Testis (tissue), 3 donors: ENCODE results near the gene KCNQ1OT1. TPM values are rescaled to one million over a fixed set of nuclear protein-coding genes. Genes with fewer than 3 reads are reported as not detected.

Experiments used
- DNase-seq: peaks from one replicate; pipeline ENCODE4 v3.0.0-alpha.2; 2019
- H3K27ac ChIP-seq, 2 donors: fragments of 200-600 bp; sonication (generic); one replicate each; pipeline ENCODE4 v1.5.1; 2019
- H3K27me3 ChIP-seq: fragments of 200-600 bp; sonication (generic); one replicate; pipeline ENCODE4 v1.5.1; 2019
- H3K36me3 ChIP-seq: fragments of 200-600 bp; sonication (generic); one replicate; pipeline ENCODE4 v1.5.1; 2017; ENCODE audit warnings: low read depth; ENCODE audit errors: missing control alignments
- H3K4me1 ChIP-seq: fragments of 200-600 bp; sonication (generic); one replicate; pipeline ENCODE4 v1.5.1; 2019
- H3K4me3 ChIP-seq, 2 donors: fragments of 200-600 bp; sonication (generic); one replicate each; pipeline ENCODE4 v1.5.1; 2017 to 2019
- H3K9me3 ChIP-seq: fragments of 200-600 bp; sonication (generic); one replicate; pipeline ENCODE4 v1.5.1; 2017
- POLR2A ChIP-seq: fragments of 450-650 bp; IDR thresholded peaks from one replicate; pipeline ENCODE4 v1.6.1; 2017; ENCODE audit warnings: antibody characterized with exemption, mild to moderate bottlenecking, moderate library complexity
- WGBS, 2 donors: methylation state at CpG; one replicate each; pipeline ENCODE4 v1.1.5; 2018; 5-methylcytosine and 5-hydroxymethylcytosine counted together
- intact Hi-C: fragments of 100-400 bp; cut with DNase I; formaldehyde crosslinking; loops from one replicate; pipeline ENCODE4 v1.15.1; 2023; ENCODE audit warnings: low total_unique reads
- polyA plus RNA-seq: library from polyadenylated mRNA; stranded (reverse); fragments of 350-450 nt; fragmentation: Illumina TruSeq; extraction: RNeasy Lipid Tissue Mini Kit (QIAGEN cat#74804); gene quantifications from one replicate; pipeline ENCODE4 v1.2.3, GENCODE V29; 2014; ENCODE audit warnings: low read depth, low replicate concordance; ENCODE audit not compliant: insufficient read depth
- total RNA-seq, 2 donors: library from RNA; depleted of rRNA; stranded (reverse); fragments of >200 nt; gene quantifications; one replicate each; pipeline ENCODE4 v1.2.3, GENCODE V29; 2016
- TF ChIP-seq, protein P1 (sequence below), 3 experiments: fragments of 450-650 bp in 2 of 3; fragments of 200-600 bp in 1 of 3; sonication (generic) in 1 of 3; IDR thresholded peaks; one replicate each; pipeline ENCODE4 v1.5.1; 2016 to 2019; ENCODE audit warnings: antibody characterized with exemption in 3 of 3, mild to moderate bottlenecking in 2 of 3, moderate library complexity in 1 of 3

KCNQ1OT1 gene
- total and polyA plus RNA-seq, 3 donors from 2014 or later = 0.20 to 5.9 (median 4.0) TPM

DNA sequence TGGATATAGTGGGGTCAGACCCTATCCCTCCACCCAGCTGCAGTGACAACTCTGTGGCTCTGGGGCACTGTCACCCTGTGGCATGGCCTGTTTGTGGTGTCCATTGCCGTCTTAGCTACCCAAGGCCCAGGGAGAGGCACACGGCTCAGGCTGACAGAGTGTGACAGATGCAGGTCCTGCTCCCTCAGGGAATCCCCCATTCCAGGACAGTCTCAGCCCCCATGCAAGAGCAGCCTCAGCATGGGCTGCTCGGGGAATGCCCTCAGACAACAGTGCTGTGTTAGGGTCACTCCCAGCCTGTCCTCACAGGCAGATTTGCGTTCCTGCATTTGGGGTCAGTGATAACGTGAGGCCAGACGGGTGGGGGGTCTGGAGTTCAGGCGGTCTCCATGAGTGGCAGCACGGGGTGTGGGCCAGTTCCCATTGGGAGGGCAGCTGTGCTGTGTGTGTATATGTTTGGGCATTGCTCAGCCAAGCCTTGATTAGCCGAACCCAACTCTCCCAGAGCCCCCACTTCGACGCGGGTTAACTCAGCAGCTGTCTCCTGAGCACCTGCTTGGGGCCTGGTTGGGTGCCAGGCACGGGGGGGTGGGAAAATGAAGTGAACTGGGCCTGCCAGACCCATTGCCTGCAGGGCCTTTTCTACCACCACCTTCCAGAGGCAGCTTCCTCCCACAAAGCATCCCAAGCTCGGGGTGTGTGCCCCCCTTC, 5.3 kb upstream of the KCNQ1OT1 start:
- Histone ChIP-seq H3K27me3 (no peaks in the 10 kb centered on the region), H3K9me3 (no peaks in the 10 kb centered on the region), H3K4me1 (peaks cover 2% of the 10 kb centered on the region), H3K27ac (no peak overlapping the region), H3K4me3 (no peak overlapping the region), H3K36me3 (no peaks in the 10 kb centered on the region)
- intact Hi-C loops = no loop called here
- no peak for DNase-seq
- TF ChIP-seq POLR2A = no peak
- TF ChIP-seq, protein P1, sequence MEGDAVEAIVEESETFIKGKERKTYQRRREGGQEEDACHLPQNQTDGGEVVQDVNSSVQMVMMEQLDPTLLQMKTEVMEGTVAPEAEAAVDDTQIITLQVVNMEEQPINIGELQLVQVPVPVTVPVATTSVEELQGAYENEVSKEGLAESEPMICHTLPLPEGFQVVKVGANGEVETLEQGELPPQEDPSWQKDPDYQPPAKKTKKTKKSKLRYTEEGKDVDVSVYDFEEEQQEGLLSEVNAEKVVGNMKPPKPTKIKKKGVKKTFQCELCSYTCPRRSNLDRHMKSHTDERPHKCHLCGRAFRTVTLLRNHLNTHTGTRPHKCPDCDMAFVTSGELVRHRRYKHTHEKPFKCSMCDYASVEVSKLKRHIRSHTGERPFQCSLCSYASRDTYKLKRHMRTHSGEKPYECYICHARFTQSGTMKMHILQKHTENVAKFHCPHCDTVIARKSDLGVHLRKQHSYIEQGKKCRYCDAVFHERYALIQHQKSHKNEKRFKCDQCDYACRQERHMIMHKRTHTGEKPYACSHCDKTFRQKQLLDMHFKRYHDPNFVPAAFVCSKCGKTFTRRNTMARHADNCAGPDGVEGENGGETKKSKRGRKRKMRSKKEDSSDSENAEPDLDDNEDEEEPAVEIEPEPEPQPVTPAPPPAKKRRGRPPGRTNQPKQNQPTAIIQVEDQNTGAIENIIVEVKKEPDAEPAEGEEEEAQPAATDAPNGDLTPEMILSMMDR (IDR thresholded peaks at IDR 0.05) = no peak
- 90 to 91% methylated on average over 4 to 14 of the region's 14 CpGs for WGBS, 2 donors

DNA sequence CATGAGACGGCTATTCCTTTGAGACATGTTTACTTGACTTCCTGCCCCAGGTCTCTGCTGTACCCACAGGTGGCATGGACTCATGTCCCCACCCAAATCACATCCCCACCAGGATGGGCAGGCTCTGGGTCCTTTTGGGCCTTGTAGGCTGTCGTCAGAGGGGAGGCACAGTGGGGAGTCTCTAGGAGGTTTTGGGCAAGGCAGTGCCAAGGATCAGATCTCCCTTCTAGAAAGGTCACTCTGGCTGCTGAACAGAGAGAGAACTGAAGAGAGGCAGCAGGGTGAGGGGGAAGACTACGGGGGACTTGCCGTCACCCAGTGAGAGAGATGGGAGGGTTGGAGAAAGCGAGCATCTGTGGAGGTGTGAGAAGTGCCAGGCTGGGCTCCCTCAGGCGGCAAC, 4.6 kb upstream of the KCNQ1OT1 start:
- 91 to 97% methylated on average over 6 of the region's 6 CpGs for WGBS, 2 donors
- H3K9me3 ChIP-seq = no peaks in the 10 kb centered on the region
- H3K27ac ChIP-seq = no peak overlapping the region
- no peak overlapping the region for H3K4me3 ChIP-seq
- H3K4me1 ChIP-seq = peaks cover 2% of the 10 kb centered on the region
- no peak for DNase-seq
- no peaks in the 10 kb centered on the region for H3K27me3 ChIP-seq
- TF ChIP-seq POLR2A = no peak
- TF ChIP-seq, protein P1 (IDR thresholded peaks at IDR 0.05) = no peak
- intact Hi-C loops = no loop called here
- no peaks in the 10 kb centered on the region for H3K36me3 ChIP-seq

DNA sequence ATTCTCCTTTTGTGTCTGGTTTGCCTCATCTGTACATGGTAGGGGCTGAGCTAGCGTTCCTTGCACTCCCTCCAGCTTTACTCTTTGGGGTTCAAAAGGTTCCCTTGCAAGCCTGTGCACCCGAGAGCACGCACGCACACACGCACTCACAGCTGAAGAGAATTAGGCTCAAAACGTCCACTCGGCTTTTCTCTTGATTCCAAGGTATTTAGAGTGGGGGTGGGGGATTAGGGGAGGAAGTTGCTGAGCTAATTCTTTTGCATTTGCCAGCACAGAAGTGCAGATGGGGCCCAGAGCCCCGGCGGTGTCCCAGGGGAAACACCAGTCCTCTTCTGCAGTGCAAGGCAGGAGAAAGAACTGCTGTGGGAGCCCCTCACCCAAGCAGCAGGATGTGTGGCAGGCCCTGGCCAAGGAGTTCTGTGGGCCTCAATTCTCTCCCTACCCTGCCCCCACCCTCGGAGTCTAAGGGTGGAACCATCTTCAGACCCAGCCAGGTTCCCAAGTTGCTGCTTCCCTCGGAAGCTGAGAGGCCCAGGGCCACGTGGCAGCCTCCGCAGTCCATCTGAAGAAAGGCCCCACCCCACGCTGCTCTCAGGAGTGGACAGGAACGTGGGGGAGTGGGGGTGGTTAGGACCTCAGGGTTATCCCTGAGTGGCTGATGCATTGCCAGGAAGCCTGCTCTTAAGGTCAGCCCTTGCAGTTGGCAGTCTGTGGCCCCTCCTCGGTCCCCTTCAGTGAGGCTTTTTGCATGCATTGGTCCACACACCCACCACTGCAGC, 3.8 kb upstream of the KCNQ1OT1 start:
- no peak for DNase-seq
- WGBS, 2 donors = 64 to 65% methylated on average over 16 of the region's 16 CpGs
- H3K27me3 ChIP-seq = no peaks in the 10 kb centered on the region
- intact Hi-C loops = no loop called here
- peaks cover 2% of the 10 kb centered on the region for H3K4me1 ChIP-seq
- H3K9me3 ChIP-seq = no peaks in the 10 kb centered on the region
- no peak overlapping the region for H3K4me3 ChIP-seq
- no peak for TF ChIP-seq POLR2A
- TF ChIP-seq, protein P1 (IDR thresholded peaks at IDR 0.05) = no peak
- H3K27ac ChIP-seq = no peak overlapping the region
- H3K36me3 ChIP-seq = no peaks in the 10 kb centered on the region

DNA sequence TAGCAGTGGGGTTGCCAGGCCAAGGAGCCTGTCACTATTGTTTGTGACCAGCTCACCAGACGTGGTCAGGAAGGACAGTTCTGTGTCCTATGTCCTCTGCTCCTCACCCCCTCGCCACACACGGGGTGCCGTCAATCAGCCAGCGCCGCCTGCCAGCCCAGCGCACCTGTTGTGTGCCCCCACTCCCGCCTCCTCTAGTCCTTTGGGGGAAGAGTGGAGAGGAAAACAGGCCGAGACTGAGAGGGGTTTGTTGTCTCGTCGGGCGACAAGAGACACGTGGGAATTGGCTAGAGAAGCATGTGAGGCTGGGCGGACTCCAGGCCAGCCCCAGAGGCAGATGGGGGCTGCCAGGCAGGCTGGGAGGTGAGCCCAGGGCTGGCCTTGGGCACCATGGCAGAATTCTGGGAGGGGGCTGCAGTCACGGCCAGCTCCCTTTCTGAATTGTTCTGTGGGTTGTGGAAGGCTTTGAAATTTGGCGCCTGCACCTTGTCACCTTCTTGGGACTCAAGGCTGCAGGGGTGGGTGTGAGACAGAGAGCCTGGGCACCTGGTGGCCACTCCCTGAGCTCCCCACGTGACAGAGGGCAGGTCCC, 3.1 kb upstream of the KCNQ1OT1 start:
- no peaks in the 10 kb centered on the region for H3K9me3 ChIP-seq
- no peaks in the 10 kb centered on the region for H3K36me3 ChIP-seq
- intact Hi-C loops = no loop called here
- peaks cover 2% of the 10 kb centered on the region for H3K4me1 ChIP-seq
- no peak overlapping the region for H3K27ac ChIP-seq
- no peak overlapping the region for H3K4me3 ChIP-seq
- TF ChIP-seq, protein P1 (IDR thresholded peaks at IDR 0.05) = no peak
- no peak for TF ChIP-seq POLR2A
- WGBS, 2 donors = 87 to 91% methylated on average over 16 to 17 of the region's 17 CpGs
- DNase-seq = no peak
- H3K27me3 ChIP-seq = no peaks in the 10 kb centered on the region
